GM03348 (cell line): ENCODE results near the gene RCOR3.
"Not testable (repeated sequence)": the region's sequence is repeated elsewhere in the genome, so short reads cannot be mapped to it uniquely, and the experiment has no call there.

Experiments used
- DNase-seq: peaks from one replicate; pipeline ENCODE4 v3.0.0; 2012; ENCODE audit warnings: low spot score

Gene RCOR3

DNA sequence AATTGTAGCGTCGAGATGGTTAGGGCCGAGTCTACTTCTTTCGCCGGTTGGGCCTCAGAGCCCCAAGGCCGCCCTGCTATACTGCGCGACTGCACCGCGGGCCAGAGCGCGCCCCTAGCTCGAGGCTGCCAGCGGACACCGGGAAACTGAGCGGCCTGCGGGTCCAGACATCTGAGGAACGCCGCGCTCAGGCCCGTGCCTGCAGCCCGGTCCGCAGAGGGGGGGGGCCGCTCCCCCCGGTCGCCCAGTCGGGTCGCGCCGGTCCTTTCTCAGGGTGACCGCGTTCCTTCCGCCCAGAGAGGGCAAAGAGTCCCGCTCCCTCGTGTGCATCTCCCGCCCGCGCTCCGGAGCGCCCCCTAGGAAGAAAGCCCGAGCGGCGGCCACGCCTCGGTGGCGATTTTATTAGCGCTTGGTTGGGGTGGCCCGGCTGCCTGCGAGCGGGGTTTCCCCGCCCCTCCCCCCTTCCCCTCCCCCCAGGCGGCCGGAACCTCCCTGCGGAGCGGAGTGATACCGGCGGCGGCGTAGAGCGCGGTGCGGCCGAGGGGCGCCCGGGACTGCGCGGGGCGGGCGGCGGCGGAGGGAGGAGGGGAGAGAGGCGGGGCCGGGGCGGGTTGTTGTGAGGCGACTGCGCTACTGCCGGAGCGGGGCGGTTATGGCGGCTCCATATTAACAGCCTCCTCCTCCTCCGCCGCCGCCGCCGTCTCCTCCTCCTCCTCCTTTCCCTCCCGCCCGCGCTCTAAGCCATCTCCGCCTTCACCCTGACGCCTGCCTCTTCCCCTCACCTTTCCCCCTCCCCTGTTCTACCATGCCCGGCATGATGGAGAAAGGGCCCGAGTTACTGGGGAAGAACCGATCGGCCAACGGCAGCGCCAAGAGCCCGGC is at the start of gene RCOR3:
TSS of gene RCOR3 (plus strand) at position 611 of the 882 bp plus-strand sequence. CDS start at position 806, 195 bp downstream.
- DNase-seq = peak; percentile 96

- no peak for DNase-seq
Observed at GRCh38 chr1:211210052-211210451, 49.1 kb upstream of the RCOR3 start.

DNA sequence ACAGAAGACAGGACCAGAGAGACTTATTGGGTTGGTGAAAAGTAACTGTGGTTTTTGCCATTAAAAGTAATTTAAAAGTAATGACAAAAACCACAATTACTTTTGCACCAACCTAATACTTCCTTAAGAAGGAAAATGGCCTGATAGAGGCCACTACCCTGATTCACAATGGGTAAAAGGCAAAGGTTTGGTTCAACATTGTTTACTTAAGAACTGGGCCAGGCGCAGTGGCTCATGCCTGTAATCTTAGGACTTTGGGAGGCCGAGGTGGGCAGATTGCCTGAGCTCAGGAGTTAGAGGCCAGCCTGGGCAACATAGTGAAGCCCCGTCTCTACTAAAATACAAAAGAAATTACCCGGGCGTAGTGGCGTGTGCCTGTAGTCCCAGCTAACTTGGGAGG is 48.2 kb upstream of the RCOR3 start:
- DNase-seq = no peak

GRCh38 chr1:211213702-211214101 is 45.5 kb upstream of the RCOR3 start:
- DNase-seq = no peak

GRCh38 chr1:211215577-211215976 is 43.6 kb upstream of the RCOR3 start:
- no peak for DNase-seq

GRCh38 chr1:211217392-211217791 is 41.8 kb upstream of the RCOR3 start:
- no peak for DNase-seq

DNA sequence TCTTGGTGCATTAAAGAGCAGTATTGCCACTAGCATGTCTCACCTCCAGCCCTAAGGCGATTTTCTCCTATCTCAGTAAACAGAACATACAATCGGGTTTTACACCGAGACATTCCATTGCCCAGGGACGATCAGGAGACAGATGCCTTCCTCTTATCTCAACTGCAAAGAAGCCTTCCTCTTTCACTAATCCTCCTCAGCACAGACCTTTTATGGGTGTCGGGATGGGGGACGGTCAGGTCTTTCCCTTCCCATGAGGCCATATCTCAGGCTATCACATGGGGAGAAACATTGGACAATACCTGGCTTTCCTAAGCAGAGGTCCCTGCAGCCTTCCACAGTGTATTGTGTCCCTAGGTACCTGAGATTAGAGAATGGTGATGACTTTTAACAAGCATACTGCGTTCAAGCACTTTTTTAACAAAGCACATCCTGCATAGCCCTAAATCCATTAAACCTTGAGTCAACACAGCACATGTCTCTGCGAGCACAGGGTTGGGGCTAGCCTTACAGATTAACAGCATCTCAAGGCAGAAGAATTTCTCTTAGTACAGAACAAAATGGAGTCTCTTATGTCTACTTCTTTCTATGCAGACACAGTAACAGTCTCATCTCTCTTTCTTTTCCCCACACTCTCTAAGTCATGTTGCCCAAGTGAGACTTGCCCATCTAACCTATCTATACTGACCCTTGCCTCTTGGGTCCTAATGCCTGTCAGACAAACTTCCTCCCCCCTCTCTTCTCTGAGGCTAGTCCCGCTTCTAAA is 36.5 kb upstream of the RCOR3 start:
- not testable (repeated sequence) for DNase-seq

DNA sequence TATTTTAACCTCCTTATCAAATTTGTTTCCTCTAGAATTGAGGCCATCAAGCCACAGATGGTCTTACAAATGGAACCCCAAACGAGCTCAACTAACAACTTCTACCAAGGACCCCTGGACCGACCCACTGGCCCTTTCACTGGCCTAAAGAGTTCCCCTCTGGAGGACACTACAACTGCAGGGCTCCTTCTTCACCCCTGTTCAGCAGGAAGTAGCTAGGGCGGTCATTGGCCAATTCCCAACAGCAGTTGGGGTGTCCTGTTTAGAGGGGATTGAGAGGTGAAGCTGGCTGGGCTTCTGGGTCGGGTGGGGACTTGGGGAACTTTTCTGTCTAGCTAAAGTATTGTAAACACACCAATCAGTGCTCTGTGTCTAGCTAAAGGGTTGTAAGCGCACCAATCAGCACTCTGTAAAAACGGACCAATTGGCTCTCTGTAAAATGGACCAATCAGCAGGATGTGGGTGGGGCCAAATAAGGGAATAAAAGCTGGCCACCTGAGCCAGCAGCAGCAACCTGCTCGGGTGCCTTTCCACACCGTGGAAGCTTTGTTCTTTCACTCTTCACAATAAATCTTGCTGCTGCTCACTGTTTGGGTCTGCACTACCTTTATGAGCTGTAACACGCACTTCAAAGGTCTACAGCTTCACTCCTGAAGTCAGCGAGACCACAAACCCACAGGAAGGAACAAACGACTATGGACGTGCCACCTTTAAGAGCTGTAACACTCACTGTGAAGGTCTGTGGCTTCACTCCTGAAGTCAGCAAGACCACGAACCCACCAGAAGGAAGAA is 30.4 kb upstream of the RCOR3 start:
- DNase-seq = not testable (repeated sequence)

DNA sequence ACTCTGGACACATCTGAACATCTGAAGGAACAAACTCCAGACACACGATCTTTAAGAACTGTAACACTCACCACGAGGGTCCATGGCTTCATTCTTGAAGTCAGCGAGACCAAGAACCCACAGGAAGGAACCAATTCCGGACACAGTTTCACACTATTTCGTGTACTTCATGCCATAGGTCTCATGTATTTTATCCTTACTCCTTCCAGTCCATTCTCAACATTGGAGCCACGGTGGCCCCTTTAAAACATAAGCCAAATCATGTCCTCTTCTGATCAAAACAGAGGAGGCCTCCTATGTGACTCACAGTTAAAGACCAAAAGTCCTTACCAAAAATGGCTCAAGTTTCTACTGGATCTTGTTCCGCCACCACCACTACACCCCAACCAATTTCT is 29.8 kb upstream of the RCOR3 start:
- no peak for DNase-seq

GRCh38 chr1:211231873-211232272 is 27.3 kb upstream of the RCOR3 start:
- no peak for DNase-seq

GRCh38 chr1:211236633-211237320 is 22.4 kb upstream of the RCOR3 start:
- DNase-seq = peak; percentile 18

- no peak for DNase-seq
Observed at GRCh38 chr1:211237579-211237978, 21.6 kb upstream of the RCOR3 start.

- DNase-seq = not testable (repeated sequence)
Observed at GRCh38 chr1:211240567-211240966, 18.6 kb upstream of the RCOR3 start.

GRCh38 chr1:211241071-211241470 is 18.1 kb upstream of the RCOR3 start:
- DNase-seq = no peak

GRCh38 chr1:211243639-211244038 is 15.5 kb upstream of the RCOR3 start:
- not testable (repeated sequence) for DNase-seq

- not testable (repeated sequence) for DNase-seq
Observed at GRCh38 chr1:211246583-211246982, 12.6 kb upstream of the RCOR3 start.

DNA sequence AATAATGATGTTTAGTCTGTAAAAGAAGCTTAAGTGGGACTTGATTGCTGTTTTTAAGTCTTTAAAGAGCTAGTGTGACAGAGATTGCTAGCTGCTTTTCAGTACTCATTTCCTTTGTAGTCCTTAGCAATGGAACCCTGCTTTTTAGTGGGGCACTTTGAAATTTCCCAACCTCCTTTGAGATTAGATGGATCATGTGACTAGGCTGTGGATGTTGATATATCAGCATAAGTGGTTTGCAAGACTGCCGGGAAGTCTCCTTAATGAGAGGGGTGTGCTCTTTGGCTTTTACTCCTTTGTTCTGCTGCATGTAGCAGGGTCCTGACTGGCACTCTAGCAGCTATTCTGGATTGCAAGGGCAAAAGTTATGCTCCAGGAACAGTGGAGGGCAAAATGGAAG is 11.2 kb upstream of the RCOR3 start:
- no peak for DNase-seq

GRCh38 chr1:211249611-211250010 is 9.6 kb upstream of the RCOR3 start:
- DNase-seq = not testable (repeated sequence)

DNA sequence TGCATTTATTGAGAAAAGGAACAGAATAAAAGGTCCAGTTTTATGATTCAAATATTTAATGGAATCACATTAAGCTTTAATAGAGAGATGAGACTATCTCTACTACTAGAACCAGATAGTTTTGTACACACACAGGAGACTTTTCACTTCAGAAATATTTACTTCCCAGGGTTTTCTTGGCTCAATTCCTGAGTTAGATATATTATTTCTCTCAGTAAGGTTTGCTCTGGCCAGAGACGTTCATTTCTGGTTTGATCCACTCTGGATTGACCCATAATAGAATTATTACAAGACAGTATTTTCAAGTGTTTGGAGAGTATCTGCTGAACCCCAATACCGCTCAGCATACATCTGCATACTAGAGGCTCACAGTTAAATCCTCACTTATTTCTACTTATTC is 1.3 kb upstream of the RCOR3 start:
- DNase-seq = peak; percentile 9

- DNase-seq = peak; percentile 80
Observed at GRCh38 chr1:211258310-211258755, 833 bp upstream of the RCOR3 start.

- peak; percentile 73 for DNase-seq
Observed at GRCh38 chr1:211259638-211260126, 516 bp downstream of the RCOR3 start.
